ENCODE measurements around the gene SCP2D1. TPM values are rescaled to one million over a fixed set of nuclear protein-coding genes. Genes with fewer than 3 reads are reported as not detected.

Gene SCP2D1
- total RNA-seq, 4 donors from 2014 or later, result not detected

DNA sequence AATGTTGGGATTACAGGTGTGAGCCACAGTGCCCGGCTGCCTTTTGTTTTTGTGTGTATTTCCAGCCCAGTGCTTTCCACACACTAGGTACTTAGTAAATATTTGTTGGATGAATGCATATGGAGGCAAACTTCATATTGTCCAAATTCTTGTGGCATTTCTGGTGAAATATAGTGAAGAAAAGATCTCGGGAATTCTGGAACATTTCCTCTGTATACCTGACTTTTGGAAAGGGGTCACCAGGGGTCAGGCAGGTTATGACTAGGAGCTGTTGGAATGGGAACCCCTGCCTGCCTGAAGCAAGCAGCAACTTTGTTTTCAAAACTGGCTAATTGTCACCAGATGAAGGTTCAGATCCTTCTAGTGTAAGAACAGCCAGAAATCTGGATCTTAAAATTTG is 12.1 kb upstream of the SCP2D1 start:
- no peak for DNase-seq
- Histone ChIP-seq H3K9me3 (no peaks in the 10 kb centered on the region), H3K36me3 (no peaks in the 10 kb centered on the region), H3K27ac (no peak overlapping the region), H3K4me1 (no peaks in the 10 kb centered on the region), H3K27me3 (no peaks in the 10 kb centered on the region), H3K4me3 (no peak overlapping the region)
- TF ChIP-seq, protein P1, sequence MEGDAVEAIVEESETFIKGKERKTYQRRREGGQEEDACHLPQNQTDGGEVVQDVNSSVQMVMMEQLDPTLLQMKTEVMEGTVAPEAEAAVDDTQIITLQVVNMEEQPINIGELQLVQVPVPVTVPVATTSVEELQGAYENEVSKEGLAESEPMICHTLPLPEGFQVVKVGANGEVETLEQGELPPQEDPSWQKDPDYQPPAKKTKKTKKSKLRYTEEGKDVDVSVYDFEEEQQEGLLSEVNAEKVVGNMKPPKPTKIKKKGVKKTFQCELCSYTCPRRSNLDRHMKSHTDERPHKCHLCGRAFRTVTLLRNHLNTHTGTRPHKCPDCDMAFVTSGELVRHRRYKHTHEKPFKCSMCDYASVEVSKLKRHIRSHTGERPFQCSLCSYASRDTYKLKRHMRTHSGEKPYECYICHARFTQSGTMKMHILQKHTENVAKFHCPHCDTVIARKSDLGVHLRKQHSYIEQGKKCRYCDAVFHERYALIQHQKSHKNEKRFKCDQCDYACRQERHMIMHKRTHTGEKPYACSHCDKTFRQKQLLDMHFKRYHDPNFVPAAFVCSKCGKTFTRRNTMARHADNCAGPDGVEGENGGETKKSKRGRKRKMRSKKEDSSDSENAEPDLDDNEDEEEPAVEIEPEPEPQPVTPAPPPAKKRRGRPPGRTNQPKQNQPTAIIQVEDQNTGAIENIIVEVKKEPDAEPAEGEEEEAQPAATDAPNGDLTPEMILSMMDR (IDR thresholded peaks at IDR 0.05), result no peak
- no peak for TF ChIP-seq POLR2A (IDR thresholded peaks at IDR 0.05)

- H3K9me3 ChIP-seq, result no peaks in the 10 kb centered on the region
- H3K27ac ChIP-seq, result no peak overlapping the region
- H3K27me3 ChIP-seq, result no peaks in the 10 kb centered on the region
- H3K4me1 ChIP-seq, result no peaks in the 10 kb centered on the region
- no peaks in the 10 kb centered on the region for H3K36me3 ChIP-seq
- peak in 1 of 3 donors; percentile 17 for DNase-seq
- H3K4me3 ChIP-seq, result no peak overlapping the region
- TF ChIP-seq, protein P1 (IDR thresholded peaks at IDR 0.05), result no peak
- no peak for TF ChIP-seq POLR2A (IDR thresholded peaks at IDR 0.05)
Measured at GRCh38 chr20:18802012-18802634, 11.5 kb upstream of the SCP2D1 start.

DNA sequence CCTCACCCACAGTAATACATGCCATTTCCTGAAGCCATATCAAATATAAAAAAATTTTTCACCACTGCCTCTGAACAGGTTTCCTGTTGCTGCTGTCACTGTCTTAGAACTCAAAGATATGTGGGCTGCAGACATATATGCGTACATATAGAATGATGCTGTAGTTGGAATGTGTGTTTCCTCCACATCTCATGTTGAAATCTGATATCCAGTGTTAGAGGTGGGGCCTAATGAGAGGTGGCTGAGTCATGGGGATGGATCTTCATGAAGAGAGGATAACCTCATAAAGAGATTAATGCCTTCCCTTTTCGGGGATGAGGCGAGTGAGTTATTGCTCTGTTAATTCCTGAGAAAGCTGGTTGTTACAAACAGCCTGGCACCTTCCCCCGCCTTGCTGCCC is 7.7 kb upstream of the SCP2D1 start:
- no peak overlapping the region for H3K27ac ChIP-seq

GRCh38 chr20:18808712-18809111 is 4.9 kb upstream of the SCP2D1 start:
- Histone ChIP-seq H3K27me3 (no peaks in the 10 kb centered on the region), H3K36me3 (no peaks in the 10 kb centered on the region), H3K9me3 (no peaks in the 10 kb centered on the region), H3K4me1 (no peaks in the 10 kb centered on the region), H3K4me3 (no peak overlapping the region), H3K27ac (no peak overlapping the region)
- no peak for DNase-seq
- TF ChIP-seq, protein P1 (IDR thresholded peaks at IDR 0.05), result no peak
- no peak for TF ChIP-seq POLR2A (IDR thresholded peaks at IDR 0.05)

More for the DNA sequence above, 7.7 kb upstream of the SCP2D1 start:
- DNase-seq, result no peak
- Histone ChIP-seq H3K4me1 (no peaks in the 10 kb centered on the region), H3K9me3 (no peaks in the 10 kb centered on the region), H3K27me3 (no peaks in the 10 kb centered on the region), H3K4me3 (no peak overlapping the region), H3K36me3 (no peaks in the 10 kb centered on the region)
- no peak for TF ChIP-seq POLR2A (IDR thresholded peaks at IDR 0.05)
- TF ChIP-seq, protein P1 (IDR thresholded peaks at IDR 0.05), result no peak

GRCh38 chr20:18811186-18811585 is 2.4 kb upstream of the SCP2D1 start:
- Histone ChIP-seq H3K9me3 (no peaks in the 10 kb centered on the region), H3K27me3 (no peaks in the 10 kb centered on the region), H3K36me3 (no peaks in the 10 kb centered on the region), H3K4me1 (no peaks in the 10 kb centered on the region), H3K4me3 (no peak overlapping the region), H3K27ac (no peak overlapping the region)
- no peak for DNase-seq
- no peak for TF ChIP-seq POLR2A (IDR thresholded peaks at IDR 0.05)
- TF ChIP-seq, protein P1 (IDR thresholded peaks at IDR 0.05), result no peak

DNA sequence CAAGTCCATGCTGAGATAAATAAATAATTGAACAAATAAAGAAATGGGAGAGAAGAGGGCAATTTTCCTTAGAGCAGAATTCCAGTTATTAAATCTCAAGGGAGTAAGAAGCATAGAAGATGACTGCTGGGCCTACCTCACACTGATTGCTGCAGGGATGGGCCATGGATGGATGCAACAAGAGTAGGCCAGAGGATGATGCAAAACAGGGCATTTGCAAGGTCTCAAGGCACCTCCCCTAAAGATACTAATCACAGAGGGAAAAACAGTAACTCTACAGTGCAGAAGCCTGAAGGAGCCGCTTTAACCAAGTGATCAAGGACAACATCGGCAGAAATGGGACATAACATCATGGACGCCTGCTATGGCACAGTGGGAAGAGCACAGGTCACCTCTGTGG is 1.7 kb upstream of the SCP2D1 start:
- H3K27me3 ChIP-seq, result no peaks in the 10 kb centered on the region
- no peak overlapping the region for H3K4me3 ChIP-seq
- H3K36me3 ChIP-seq, result no peaks in the 10 kb centered on the region
- no peaks in the 10 kb centered on the region for H3K4me1 ChIP-seq
- no peak for DNase-seq
- H3K27ac ChIP-seq, result no peak overlapping the region
- no peaks in the 10 kb centered on the region for H3K9me3 ChIP-seq
- TF ChIP-seq POLR2A (IDR thresholded peaks at IDR 0.05), result no peak
- TF ChIP-seq, protein P1 (IDR thresholded peaks at IDR 0.05), result no peak

Measured in Peyer's patch (tissue), 4 donors.